ENCODE data around the gene ASB10.

The ASB10 gene

GRCh38 chr7:151161757-151162156 is 25.3 kb downstream of the ASB10 start:
- no peak for DNase-seq

DNA sequence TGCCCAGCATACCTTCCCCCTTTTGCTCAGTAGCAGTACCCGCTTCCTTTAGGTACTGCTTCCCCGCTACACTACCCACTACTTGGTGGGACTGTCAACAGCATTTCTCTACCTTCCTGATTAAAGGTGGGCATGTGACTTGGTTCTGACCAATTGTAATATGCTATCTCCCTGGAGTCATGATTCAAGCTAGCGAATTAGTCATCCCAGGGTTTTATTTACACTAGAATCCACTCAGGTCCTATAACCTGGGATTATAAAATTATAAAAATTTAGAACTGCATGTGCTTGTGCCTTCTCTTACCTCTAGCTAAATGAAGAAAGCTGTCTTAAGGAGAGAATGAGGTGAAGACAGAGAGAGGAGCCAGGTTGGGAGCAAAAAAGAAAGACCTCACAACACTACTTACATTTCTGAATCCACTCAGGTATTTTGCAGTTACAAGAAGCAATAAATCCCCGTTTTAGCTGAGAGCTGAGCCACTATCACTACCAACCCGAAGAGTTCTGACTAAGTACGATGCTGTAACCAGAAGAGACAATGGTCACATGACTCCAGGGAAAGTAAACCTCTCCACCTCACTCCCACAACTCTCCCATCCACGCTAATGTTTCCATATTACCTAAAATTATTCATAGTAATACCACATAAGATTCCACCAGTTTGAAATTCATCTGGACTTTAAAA is 29.3 kb downstream of the ASB10 start:
- DNase-seq: no peak

DNA sequence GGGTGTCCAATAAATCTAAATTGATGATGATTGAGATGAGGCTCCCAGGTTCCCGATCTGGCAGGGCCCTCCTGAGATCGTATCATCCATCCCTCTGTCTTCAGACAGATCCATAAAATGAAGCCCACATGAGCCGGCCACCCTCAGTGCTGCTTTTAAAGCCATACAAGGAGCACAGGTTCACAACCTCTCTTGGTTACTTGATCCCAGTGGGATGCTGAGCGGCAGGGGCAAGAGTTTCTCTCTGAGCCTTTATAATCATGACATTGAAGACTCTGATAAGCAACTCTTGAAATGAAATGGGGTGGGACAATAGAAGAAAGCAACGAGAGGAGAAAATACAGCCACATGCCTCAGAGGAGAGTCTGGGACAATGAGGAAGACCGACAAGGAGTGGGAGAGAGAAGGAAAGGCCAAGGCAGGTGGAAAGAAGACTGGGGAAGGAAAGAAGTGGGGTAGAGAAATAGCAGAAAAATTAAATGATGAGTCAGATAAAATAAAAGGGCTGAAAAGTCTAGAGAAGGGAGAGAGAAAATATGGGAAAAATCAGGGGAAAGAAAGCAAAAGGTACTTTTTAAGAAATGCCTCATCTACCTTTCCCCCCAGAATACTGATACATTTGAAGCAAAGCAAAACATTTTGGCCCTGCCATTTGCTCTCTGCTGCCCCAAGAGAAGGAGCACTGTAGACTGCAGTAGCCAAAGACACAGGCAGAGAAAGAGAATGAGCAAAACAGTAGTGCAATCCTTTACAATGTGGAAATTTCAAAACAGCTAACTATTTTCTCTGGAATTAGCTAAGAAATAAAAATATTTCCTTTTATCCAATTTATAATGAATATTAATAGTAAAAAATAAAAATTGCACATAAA is 34.2 kb downstream of the ASB10 start:
- DNase-seq: no peak

DNA sequence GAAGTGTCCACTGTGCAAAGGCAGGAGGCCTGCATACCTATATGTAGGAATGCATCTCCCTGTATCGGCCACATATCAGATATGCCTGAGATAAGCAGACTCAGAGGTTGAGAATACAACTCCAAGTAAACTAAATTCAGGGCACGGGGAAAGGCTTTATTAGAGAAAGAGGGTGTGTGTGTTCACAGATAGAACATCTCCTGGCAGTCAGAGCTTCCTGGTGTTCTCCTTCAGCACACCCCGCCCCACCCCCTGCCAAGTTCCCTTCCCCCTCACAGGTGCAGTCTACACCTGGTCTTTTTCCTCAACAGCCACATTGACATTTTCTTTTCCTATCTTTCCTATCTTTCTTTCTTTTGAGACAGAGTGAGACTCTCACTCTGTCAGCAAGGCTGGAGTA is 36.7 kb downstream of the ASB10 start:
- no peak for DNase-seq

- no peak for DNase-seq
Measured at GRCh38 chr7:151148319-151149259, 38.5 kb downstream of the ASB10 start.

DNA sequence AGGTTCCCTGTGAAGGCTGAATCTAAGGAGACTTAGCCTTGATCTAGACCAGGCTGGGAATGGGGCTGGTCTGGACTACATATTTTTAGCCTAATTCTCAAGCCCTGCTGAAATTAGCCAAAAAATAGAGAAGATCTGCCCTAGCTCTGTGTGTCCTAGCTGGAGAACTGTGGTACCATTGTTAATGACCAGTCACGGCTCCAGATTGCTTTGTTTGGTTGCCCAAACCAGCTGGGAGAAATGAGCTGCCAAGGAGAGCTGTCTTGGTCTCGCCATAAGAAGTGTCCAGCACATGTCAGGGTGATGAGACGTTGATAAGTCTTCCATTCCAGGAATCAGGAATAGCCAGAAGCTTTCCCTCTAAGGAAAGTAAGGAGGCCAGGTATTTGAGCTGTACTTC is 40.3 kb downstream of the ASB10 start:
- DNase-seq: no peak

- DNase-seq: no peak
Measured at GRCh38 chr7:151144387-151144786, 42.7 kb downstream of the ASB10 start.

DNA sequence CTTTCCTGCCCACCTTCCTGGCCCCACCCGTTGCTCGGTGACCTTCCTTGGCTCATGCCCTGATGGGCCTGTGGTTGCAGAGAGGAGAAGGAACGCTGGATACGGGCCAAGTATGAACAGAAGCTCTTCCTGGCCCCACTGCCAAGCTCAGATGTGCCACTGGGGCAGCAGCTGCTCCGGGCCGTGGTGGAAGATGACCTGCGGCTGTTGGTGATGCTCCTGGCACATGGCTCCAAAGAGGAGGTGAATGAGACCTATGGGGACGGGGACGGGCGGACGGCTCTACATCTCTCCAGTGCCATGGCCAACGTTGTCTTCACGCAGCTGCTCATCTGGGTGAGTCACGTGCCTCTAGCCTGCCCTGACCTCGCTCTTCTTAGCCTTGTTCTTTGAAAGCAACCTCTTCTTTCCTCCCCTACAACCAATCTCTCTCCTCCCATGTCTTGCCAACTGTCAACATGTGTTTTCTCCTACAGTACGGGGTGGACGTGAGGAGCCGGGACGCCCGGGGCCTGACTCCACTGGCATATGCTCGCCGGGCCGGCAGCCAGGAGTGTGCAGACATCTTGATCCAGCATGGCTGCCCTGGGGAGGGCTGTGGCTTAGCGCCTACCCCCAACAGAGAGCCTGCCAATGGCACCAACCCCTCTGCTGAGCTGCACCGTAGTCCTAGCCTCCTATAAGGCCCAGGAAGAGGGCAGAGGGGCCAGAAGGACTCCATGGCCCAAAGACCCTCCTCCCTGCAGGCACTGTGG is 43.6 kb downstream of the ASB10 start:
- peak; percentile 49 for DNase-seq

GRCh38 chr7:151142686-151143040 is 44.4 kb downstream of the ASB10 start:
- DNase-seq: peak; percentile 23

GRCh38 chr7:151141855-151142685 is 45.0 kb downstream of the ASB10 start:
- peak; percentile 20 for DNase-seq

DNA sequence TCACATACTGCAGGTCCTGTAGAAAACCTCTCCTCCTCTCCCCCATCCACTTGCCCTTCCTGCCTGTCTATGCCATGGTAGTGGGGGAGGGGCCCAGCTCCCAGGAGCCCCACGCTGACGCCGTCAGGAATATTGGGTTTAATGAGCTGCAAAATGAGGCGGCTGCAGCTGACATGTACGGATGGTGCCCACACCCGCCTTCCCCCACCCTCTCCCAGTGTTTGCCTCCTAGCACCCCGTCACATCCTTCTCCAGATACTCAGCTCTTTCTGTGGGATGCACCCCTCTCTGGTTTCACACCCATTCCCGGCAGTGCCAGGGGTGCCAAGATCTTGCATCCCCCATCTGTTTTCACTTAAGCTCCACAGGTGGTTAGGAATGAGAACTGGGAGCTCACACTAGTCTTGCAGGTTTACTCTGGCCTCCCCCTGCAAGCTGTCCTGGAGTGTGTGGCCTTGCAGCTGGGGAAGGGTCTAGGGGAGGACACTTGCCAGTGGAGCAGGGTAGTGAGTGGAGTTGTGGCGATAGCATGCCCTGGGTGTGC is 45.7 kb downstream of the ASB10 start:
- peak; percentile 15 for DNase-seq

DNA sequence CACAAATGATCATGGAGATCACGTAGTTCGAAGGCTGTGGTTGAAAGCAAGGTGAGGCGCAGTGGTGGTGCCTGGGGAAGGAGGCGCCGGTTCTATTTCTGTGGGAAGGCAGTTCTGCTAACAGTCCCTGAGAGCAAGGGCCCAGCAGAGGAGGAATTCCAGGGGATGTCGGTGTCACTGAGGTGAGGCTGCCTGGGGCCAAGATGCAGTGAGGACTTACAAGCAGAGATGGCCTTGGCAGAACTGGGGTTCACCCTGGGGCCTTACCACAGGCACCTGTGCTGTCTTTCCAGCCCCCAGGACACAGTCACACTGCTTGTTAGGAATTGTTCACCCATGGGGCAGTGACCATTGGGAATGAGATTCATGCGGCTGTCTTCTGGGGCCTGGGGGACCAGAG is 46.2 kb downstream of the ASB10 start:
- DNase-seq: peak; percentile 24

DNA sequence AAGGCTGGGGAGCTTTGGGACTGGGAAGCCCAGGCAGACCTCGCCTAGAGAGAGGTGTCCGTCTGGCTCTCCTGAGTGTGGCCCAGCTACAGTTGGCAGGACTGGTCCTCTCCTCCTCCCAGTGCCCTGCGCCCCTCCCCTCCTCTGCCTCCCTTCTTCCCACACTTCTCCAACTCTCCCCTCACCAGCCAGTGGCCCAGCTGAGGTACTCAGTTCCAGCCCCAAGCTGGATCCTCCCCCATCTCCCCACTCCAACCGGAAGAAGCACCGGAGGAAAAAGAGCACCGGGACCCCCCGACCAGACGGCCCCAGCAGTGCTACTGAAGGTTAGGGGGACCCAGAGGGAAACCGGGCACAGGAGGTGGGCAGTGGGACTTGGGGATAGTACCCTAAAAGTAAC is 47.3 kb downstream of the ASB10 start:
- peak; percentile 6 for DNase-seq

DNA sequence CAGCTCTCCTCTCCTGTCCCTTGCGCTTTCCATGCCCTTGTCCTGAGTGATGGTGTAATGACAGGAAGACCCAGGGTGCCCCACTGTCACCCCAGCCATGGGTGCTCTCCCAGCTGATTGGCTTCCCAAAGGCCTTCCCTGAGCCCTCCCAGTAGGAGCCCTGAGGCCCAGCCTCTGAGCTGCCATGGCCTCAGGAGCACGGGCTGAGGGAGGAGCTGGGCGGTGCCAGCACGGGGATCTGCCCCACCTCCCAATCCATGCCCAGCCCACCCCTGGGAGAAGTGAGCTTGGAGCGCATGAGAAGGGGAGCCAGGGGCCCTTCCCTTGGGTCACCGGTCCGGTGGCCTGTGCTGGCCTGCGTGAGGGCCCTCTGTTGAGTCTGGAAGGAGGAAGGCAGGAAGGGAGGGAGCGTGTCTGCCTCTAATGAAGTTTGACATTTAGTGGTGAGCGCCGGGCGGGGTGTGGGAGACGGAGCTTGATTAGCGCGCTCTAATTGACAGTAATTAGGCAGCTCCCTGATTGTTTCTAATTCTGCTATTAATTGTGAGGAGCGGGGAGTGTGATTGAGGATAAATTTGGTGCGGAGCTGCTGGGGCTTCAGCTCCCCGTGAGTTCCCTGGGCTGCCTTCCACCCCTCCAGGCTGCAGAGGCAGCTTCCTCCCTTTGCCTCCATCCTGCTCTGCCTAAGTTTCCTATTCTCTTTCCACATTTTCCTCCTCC is 47.8 kb downstream of the ASB10 start:
- DNase-seq: no peak

GRCh38 chr7:151138153-151138851 is 48.7 kb downstream of the ASB10 start:
- no peak for DNase-seq

- no peak for DNase-seq
Measured at GRCh38 chr7:151137791-151138152, 49.3 kb downstream of the ASB10 start.

DNA sequence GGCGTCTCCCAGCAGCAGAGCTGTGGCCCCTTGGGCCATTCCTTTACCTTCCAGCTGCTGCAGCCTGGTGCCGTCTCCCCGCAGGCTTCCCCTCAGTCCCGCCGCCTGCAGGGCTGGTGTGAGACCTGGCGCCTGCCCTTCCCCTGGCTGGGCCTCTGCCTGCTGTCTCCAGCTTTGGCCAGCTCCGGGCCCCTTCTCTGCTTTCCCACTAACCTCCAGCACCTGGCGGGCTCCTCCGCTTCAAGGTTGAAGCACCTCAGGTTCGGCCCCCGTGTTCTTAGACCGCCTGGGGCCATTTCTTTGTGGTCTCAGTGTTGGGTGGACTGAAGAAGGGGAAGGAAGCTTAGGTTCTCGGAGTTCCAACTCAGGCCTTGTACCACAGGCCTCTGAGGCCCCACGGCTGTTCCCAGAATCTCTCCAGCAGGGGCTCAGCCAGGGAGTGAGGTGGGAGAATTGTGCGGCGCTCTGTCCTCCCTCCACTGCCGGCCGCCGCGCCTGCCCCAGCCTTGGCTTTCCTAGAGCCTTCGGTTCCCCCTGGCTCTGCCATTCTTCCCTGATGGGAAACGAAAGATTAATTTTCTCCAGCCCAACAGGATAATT is 49.9 kb downstream of the ASB10 start:
- DNase-seq: no peak

DNA sequence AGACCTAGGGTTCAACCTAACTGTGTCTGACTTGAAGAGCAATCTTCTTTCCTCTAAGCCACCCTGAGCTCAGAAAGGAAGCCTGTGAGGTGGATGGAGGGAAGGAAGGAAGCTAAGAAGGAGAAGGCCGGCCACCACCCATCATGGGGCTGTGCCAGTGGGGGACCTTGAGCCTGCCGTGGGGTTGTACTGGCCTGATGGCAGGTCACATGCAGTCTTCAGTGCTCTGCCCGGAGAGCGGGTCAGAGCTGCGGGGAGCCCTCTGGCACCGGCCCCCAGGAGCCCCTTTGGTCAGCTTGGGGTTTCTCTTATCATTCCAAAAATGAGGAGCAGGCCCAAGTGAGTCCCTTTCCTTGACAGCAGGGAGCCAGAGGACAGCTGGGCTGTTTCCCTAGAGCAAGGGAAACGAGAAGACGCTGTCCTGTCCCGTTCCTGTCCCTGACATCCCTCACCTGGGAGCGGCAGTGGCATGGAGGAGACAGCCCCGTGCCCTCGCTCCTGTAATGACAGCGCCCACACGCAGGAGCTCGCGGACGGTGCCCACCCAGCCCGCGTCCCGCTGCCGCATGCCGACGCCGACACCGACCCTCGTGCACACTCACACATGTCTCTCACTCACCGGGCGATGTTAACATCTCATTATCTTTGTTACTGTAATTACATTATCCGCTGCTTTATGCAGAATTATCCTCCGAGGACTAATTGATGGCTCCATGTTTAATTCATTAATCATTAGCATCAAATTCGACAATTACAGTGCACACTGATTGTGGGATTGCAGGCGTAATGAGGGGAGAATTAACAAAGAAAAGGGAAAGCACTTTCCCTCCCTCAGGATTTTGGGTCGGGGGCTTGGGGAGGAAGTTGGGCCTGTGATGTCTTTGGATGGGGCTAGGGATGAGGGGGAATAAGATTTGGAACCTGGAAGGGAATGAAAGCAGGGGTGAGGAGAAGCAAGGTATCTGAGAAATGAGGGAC is 50.9 kb downstream of the ASB10 start:
- peak; percentile 12 for DNase-seq
